GM21717 (cell line): ENCODE results near the gene CD1E.
"Not testable (repeated sequence)": the region's sequence is repeated elsewhere in the genome, so short reads cannot be mapped to it uniquely, and the experiment has no call there.

Source experiments
- ATAC-seq: cut with Tn5 transposase; IDR thresholded peaks from one replicate; pipeline ENCODE4 v1.9.1; 2021; ENCODE audit warnings: mild to moderate bottlenecking, moderate library complexity; ENCODE audit not compliant: unreplicated experiment

The CD1E gene

DNA sequence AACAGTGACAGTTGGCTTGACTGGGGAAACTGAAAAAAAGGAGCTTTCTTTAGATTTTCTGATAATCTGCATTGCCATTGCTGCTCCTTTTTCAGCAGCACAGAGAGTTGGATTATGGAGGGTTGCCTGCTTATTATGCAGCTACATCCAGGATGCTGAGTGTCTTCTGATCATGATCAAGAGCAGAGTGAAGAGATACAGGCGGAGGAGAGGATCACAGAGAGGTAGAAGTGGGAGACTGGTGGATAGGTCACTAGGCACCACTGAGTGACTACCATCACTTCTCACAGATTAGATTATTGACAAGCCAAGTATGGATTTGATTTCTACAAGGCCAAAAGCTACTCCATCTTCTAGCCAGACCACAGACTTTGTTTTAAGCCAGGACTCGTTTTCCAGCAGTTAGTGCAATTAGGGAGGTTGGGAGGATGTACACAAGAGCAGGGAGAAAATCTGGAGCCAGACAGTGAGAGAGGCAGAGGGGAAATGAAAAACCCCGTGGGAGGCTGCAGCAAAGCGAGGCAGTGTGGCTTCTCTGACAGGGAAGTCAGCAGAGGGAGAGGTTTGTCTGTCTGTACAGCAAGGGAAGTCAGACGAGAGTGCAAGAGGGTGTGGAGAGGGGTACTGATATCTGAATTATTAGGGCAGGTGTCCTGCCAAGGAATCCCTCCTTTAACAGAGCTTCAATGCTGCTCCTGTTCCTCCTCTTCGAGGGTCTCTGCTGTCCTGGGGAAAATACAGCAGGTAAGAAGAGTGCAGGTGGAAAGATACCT is at the start of gene CD1E:
TSS of gene CD1E (plus strand) at position 592 of the 773 bp plus-strand sequence. CDS start at position 687, 95 bp downstream.
- no peak for ATAC-seq

DNA sequence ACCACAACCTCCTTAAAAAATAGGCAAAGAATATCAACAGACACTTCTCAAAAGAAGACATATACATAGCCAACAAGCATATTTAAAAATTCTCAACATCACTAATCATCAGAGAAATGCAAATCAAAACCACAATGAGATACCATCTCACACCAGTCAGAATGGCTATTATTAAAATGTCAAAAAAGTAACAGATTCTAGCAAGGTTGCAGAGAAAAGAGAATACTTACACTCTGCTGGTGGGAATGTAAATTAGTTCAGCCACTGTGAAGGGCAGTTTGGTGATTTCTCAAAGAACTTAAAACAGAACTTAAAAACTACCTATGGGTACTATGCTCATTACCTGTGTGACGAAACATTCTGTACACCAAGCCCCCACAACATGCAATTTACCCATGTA is 43.1 kb upstream of the CD1E start:
- peak; percentile 50 for ATAC-seq

DNA sequence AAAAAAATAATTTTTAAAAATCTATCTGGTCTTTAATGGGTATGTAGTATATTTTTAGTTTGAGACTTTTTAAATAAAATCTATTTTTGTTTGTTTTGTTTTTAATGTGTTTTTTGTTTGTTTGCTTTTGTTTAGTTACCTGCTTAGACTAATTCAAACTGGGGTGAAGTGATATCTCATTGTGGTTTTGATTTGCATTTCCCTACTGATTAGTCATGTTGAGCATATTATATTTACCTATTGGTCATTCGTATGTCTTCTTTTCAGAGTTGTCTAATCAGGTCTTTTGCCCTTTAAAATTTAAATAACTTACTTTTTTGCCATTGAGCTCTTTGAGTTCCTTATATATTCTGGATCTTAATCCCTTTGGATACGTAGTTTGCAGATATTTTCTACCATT is 42.6 kb upstream of the CD1E start:
- ATAC-seq = peak; percentile 38

DNA sequence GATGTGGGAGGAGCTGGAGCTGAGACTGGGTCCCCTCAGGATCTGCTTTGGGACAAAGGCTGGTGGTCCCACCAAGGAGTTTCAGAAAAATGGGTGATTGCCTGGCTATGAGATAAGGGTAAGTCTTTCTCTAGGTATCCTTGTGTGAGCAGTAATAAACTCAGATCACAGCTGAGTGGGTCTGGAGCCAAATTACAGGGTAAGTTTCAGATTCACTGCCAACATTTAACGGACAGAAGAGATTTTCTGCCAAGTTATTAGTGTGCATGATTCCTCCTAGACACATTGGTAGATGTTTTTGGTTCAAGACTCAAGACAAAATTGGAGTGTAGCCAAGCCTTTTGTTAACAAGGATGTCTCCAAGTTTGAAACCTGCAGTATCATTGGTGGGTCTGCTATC is 29.8 kb upstream of the CD1E start:
- no peak for ATAC-seq

DNA sequence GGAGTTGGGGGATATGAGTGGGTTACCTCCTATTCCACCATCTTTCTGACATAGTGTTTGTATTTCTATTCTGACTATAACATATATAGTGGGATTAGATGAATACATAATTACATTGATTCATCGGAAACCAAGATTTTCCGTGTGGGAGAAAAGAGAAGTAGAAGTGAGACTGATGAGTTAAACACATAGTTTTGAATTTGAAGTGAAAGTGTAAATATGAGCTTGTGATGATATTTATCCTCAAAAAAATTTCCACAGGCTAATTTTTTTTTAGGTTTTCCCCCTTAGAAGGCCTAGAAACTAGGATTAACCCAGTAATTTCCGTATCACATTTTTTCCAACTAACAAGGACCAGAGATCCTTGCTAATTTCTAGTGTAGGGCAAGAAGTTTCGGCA is 29.3 kb upstream of the CD1E start:
- ATAC-seq = no peak

DNA sequence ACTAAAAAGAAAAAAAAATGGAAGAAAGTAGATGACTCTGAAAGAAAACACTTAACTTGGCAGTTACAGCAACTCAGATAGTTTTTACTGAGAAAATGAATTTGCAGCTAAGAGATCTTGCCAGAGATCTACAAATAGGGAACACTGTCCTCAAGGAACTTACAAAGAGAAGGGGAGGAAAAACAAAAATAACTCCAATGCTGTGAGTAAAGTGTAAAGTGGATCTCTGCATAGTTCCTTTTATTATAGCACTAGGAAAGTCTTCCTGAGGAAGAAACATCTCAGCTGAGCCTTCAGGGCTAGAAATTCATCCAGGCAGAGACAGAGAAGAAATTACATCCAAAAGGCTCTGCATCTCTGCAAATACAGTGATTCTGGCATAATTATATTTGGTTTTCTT is 26.2 kb upstream of the CD1E start:
- no peak for ATAC-seq

DNA sequence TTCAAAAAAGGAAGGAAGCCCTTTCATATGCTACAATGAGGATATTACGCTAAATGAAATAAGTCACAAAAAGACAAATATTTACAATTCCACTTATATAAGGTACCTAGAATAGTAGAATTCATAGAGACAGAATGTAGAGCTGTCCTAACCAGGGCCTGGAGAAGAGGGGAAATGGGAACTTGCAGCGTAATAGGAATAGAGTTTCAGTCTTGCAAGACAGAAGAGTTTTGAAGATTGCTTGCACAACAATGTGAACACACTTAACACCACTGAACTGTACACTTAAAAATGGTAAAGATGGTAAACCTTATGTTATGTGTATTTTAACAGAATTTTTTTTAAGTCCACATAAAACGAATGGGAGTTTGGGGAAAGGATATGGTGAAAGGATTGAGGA is 25.3 kb upstream of the CD1E start:
- no peak for ATAC-seq

DNA sequence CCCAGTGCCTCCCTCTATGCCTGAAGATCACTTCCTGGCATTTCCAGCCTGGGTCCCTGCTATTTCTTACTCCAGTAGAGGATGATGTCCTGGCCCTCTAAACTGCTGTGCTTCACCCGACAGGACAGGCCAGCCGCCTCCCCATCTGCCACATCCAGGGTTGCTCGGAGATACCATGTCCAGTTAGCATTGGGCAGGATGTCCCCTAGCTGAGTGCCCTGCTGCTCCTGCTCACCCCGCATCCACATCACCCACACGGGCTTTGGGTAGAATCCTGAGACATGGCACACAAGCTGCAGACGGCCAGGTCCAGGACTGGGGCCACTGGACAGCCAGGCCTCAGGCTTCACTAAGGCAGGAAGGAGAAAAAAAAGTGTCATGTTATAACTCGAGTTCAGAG is 24.4 kb upstream of the CD1E start:
- no peak for ATAC-seq

DNA sequence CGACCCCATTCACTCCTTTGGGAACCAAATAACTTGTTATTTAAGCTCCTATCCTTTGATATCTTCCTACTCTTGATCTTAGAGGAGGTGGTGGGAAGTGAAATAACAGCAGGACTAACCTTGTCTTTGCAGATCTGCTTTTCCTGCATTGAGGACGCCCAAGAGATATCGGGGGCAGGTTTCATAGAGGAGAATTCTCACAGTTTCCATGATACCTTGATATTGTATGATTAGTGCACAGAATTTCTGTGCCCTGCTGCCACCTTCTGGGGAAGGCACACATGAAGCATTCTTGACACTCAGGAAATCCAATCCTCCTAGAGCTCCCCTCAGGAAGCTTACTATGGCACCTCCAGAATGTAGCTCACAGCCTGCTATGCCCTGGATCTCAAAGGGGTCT is 24.0 kb upstream of the CD1E start:
- ATAC-seq = no peak

DNA sequence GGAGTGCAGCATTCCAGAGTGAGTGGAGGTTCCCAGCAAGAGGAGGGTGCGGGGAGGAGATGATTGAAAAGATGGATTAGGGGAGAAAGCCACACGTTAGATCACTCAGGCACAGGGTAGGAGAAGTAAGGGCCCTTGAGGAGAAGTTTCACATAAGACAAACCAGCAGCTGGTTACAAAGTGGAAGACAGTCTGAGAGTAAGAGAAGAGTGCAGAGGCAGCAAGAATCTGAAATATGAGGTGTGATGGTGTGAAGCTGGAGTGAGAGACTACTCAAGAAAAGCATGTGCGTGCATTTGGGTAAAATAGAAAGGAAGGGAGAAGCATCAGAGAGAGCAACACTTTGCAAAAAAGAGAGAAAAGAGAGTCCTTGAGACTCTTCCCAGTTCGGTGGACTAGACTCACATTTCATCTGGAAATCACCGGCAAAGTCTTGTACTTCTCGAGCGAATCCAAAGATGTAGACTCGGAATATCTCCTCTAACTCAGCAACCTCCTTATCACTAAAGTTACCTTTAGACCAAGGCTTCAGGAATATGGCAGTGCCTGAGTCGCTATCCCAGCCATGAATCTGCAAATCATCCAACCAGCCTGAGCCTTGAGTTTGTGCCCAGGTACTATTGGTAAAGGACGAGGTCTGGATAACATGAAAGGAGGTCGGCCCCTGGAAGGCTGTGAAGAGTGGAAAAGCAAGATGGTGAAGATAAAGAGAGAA is 23.1 kb upstream of the CD1E start:
- no peak for ATAC-seq

DNA sequence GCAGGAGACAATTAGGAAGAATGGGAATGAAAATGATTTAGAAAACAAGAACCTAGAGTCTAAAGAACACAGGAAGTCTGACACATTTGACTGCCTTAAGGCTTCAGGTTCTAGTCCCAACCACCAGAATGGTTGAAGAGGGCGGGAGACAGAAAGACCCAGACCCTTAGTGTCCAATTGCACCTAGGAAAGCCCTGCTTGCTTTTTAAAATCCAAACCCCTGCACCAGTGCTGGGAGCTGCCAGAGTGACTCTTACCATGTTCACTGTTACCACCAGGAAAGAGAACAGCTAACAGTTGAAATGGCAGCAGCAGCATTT is 22.6 kb upstream of the CD1E start:
- no peak for ATAC-seq

DNA sequence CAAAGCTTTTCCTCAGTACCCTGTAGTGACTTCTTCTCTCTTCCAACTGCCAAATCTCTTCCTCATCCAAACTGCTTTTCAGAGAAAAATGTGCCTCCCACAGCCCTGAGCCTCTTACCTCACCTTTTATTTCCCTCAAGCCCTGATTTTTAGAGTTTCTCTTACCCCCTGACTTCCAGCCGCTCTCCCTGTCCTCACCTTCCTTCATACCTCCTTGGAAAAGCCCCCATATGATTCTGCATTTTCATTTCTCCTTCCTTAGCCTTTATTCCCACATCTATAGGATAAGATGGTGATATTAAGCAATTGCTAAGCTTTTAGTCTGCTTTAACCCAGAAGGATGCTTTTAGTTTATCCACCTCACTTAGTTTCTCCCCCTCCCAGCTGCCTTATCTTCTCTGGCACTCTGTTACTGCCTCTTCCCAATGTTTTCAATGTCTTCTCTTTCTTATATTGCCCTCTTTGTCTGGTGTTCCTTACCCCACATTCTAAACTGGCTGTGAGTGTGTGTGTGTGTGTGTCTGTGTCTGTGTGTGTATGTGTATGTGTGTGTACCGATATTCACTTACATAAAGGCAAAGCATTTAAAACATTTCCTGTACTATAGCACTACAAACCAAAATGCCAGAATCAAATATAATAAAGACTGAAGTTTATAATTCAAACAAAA is 22.1 kb upstream of the CD1E start, which contains the start of gene CD1B:
TSS of gene CD1B (minus strand) at position 51 of the 670 bp plus-strand sequence. CDS start 108 bp downstream, outside the sequence.
- ATAC-seq = no peak

DNA sequence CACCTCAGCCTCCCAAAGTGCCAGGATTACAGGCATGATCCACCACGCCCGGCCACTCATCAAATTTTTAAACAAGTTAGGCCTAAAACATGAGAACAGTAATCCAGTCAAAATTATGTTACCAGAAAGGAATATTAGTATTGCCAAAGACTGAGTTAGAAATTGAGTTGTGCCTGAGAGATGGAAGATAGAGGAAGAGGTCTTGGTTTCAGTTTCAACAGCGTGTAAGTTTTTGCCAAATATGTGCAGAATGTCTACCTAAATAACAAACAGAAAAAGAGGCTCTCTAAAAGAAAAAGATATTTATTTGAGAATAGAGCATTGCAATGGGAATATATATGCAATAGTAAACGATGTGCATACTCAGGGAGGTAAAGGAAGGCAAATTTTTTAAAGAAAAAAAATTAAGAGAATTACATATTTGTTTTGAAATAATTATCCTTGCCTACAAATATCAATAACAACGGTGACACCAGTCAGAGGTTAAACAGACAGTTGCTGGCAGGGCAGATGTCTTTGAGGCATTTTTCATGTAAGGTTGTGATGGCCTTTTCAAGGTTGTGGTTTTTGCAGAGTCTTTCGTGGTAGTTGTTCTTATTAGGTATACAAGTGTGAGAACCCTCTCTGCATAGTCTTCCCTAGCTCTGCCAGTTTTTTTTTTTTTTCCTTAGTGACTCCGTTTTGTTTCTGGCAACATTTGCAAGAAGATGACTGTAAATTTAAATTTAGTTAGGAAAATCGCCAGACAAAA is 20.1 kb upstream of the CD1E start:
- ATAC-seq = no peak

DNA sequence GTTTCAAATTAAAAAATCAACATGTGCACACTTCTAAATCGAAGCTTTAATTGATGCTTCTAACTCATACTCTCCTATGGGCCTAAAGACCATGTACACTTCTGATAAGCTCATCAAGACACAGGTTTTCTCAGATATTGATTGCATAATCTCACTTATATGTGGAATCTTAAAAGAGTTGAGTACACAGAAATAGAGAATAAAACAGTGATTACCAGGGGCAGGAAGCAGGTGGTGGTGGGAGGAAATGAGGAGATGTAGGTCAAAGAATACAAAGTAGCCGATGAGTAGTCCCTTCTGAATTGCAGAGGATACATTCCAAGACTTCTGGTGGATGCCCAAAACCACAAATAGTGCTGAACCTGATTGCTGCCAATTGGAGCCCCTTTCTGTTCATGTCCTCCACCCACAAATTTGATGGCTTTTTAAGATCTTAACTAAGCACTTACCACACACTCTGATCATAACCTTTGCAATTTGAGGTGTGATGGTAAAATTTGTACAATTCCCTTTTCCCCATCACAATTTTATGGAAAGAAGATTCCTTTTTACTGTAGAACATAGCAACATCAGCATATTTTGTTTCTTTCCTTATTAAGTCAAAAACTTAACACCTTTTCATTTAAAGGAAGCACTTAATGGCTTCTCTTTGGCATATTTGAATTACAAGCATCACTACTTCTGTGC is 19.0 kb upstream of the CD1E start:
- no peak for ATAC-seq

DNA sequence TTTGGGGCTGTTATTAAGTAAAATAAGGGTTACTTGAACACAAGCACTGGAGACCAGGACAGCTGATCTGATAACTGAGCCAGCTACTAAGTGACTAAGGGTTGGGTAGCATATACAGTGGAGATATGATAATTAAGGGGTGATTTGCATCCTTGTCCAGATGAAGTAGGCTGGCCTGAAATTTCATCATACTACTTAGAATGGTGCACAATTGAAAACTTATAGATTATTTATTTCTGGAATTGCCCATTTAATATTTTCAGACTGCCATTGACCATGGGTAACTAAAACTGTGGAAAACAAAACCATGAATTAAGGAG is 18.5 kb upstream of the CD1E start:
- no peak for ATAC-seq

DNA sequence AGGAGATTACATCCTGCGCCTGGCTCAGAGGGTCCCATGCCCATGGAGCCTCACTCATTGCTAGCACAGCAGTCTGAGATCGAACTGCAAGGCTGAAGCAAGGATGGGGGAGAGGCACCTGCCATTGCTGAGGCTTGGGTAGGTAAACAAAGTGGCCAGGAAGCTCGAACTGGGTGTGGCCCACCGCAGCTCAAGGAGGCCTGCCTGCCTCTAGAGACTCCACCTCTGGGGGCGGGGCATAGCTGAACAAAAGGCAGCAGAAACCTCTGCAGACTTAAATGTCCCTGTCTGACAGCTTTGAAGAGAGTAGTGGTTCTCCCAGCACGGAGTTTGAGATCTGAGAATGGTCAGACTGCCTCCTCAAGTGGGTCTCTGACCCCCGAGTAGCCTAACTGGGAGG is 17.3 kb upstream of the CD1E start:
- ATAC-seq = not testable (repeated sequence)

DNA sequence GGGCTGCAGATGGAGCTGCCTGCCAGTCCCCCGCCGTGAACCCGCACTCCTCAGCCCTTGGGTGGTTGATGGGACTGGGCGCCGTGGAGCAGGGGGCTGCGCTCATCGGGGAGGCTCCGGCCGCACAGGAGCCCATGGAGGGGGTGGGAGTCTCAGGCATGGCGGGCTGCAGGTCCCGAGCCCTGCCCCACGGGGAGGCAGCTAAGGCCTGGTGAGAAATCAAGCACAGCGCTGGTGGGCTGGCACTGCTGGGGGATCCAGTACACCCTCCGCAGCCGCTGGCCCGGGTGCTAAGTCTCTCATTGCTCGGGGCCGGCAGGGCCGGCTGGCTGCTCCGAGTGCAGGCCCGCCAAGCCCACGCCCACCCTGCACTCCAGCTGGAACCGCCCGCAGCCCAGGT is 4.7 kb upstream of the CD1E start:
- not testable (repeated sequence) for ATAC-seq

DNA sequence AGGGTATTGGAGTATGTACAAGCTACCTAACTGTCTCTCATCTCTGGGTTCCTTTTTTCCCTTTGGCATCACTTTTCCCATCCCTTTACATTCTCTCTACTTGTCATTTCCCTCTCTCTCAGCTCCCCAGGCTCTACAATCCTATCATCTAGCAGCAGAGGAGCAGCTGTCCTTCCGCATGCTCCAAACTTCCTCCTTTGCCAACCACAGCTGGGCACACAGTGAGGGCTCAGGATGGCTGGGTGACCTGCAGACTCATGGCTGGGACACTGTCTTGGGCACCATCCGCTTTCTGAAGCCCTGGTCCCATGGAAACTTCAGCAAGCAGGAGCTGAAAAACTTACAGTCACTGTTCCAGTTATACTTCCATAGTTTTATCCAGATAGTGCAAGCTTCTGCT is 561 bp downstream of the CD1E start:
- ATAC-seq = no peak

DNA sequence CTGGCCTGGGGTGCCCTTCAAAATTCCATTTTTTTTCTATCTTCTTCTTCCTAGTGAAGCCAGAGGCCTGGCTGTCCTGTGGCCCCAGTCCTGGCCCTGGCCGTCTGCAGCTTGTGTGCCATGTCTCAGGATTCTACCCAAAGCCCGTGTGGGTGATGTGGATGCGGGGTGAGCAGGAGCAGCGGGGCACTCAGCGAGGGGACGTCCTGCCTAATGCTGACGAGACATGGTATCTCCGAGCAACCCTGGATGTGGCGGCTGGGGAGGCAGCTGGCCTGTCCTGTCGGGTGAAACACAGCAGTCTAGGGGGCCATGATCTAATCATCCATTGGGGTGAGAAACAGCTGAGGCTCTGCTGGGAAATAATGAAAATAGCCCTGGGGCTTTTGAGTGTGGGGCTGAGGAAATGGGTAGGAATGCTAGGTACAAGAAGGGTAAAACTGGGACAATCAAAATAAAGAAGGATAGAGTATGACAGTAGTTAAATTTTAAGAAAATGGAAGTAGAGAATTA is 2.1 kb downstream of the CD1E start:
- no peak for ATAC-seq

DNA sequence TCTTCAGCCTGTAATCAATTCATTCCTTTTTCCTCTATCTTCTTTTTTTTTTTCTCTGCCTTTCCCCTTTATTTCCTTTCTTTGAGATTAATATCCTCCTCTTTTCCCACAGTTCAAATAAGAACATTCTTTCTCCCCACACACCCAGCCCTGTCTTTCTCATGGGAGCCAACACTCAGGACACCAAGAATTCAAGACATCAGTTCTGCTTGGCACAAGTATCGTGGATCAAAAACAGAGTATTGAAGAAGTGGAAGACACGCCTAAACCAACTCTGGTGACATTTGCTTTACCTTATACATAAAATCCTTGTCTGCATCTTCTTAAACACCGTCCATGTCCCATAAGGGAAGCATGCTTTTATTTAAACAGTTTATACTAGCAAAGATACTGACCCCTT is 2.9 kb downstream of the CD1E start:
- no peak for ATAC-seq

DNA sequence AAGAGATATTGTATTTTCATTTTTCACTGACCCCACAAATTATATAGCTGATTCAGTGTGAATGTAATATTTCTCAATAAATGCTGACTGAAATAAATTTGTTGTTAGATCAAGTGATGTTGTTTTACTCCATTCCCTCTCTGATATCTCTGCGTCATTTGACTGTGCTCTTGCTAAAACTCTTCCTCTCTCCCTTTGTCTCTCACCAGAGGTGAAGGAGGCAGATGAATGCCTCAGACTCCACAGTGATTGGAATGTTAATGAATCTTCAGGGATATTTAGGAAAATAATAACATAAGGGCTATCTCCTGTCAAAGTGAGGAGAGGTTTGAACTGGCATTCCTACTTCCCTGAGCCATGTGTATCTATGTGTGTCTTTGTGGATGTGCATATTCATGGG is 3.7 kb downstream of the CD1E start:
- no peak for ATAC-seq
